Karpas-422 (cell line): ENCODE measurements around the gene DHDH. TPM values are rescaled to one million over a fixed set of nuclear protein-coding genes. Genes with fewer than 3 reads are reported as not detected.
A peak's percentile ranks its signal among the peaks of the same experiment; 100 is the strongest.

Experiments used
- DNase-seq: peaks from one replicate; pipeline ENCODE4 v3.0.0-alpha.2; 2015
- H2AFZ ChIP-seq: fragments of 200-600 bp; sonication (generic); 2 replicates; pipeline ENCODE4 v1.6.1; 2014; ENCODE audit warnings: antibody characterized with exemption, low read length, mixed read lengths
- H3K27ac ChIP-seq: fragments of 200-600 bp; sonication (generic); 2 replicates; pipeline ENCODE4 v1.5.1; 2014; ENCODE audit warnings: mild to moderate bottlenecking, low read length, moderate library complexity
- H3K27me3 ChIP-seq: fragments of 200-600 bp; sonication (generic); 2 replicates; pipeline ENCODE4 v1.6.1; 2014; ENCODE audit warnings: low read length, mixed read lengths
- H3K36me3 ChIP-seq: fragments of 200-600 bp; sonication (generic); 2 replicates; pipeline ENCODE4 v1.6.1; 2014; ENCODE audit warnings: low read length, mixed read lengths; ENCODE audit not compliant: insufficient read depth
- H3K4me1 ChIP-seq: fragments of 200-600 bp; sonication (generic); 2 replicates; pipeline ENCODE4 v1.6.1; 2014; ENCODE audit warnings: mild to moderate bottlenecking, low read length, mixed read lengths
- H3K4me2 ChIP-seq: fragments of 200-600 bp; sonication (generic); 2 replicates; pipeline ENCODE4 v1.6.1; 2014; ENCODE audit warnings: low read length, low read depth, mild to moderate bottlenecking; ENCODE audit not compliant: poor library complexity, severe bottlenecking
- H3K4me3 ChIP-seq: fragments of 200-600 bp; sonication (generic); 2 replicates; pipeline ENCODE4 v1.5.1; 2014; ENCODE audit warnings: mild to moderate bottlenecking, antibody characterized with exemption, low read length, mixed read lengths
- H3K79me2 ChIP-seq: fragments of 200-600 bp; sonication (generic); 2 replicates; pipeline ENCODE4 v1.6.1; 2014; ENCODE audit warnings: mild to moderate bottlenecking, low read length, mixed read lengths
- H3K9ac ChIP-seq: fragments of 200-600 bp; sonication (generic); 2 replicates; pipeline ENCODE4 v1.6.0; 2014; ENCODE audit warnings: low read length
- H3K9me2 ChIP-seq: fragments of 200-600 bp; sonication (generic), shearing (Covaris generic); replicated peaks from 2 replicates; pipeline ENCODE4 v1.6.0; 2014; ENCODE audit warnings: mild to moderate bottlenecking, low read length, moderate library complexity; ENCODE audit not compliant: insufficient read depth
- H3K9me3 ChIP-seq: fragments of 300-700, 200-600 bp; sonication (generic); 2 replicates; pipeline ENCODE4 v1.6.1; 2014; ENCODE audit warnings: low read length, mixed read lengths
- H4K20me1 ChIP-seq: fragments of 200-600 bp; sonication (generic); 2 replicates; pipeline ENCODE4 v1.6.1; 2014; ENCODE audit warnings: mild to moderate bottlenecking, antibody characterized with exemption, low read length, low read depth; ENCODE audit not compliant: insufficient read depth
- total RNA-seq: library from RNA; depleted of rRNA; stranded (reverse); fragments of >200 nt; shearing (Covaris generic); gene quantifications from 2 replicates; pipeline ENCODE4 v1.2.3, GENCODE V29; 2014; ENCODE audit warnings: low replicate concordance

The DHDH gene
- total RNA-seq, 1 experiment from 2014 or later = 3.3 TPM

GRCh38 chr19:48955308-48955958 lies 21.9 kb downstream of the DHDH start:
- Histone ChIP-seq H4K20me1 (no peaks in the 10 kb centered on the region; the same call in 1 of the 2 replicates), H3K27ac (peak overlapping the region; percentile 62), H3K79me2 (peaks cover 20% of the 10 kb centered on the region), H3K4me2 (peak overlapping the region; percentile 93), H2AFZ (no peak overlapping the region), H3K36me3 (peaks cover 10% of the 10 kb centered on the region; the same call in 1 of the 2 replicates), H3K9ac (peak overlapping the region; percentile 96), H3K27me3 (no peaks in the 10 kb centered on the region), H3K9me2 (no peaks in the 10 kb centered on the region), H3K4me3 (peak overlapping the region; percentile 90), H3K4me1 (peaks cover 14% of the 10 kb centered on the region), H3K9me3 (no peaks in the 10 kb centered on the region)
- peak; percentile 38 for DNase-seq

- Histone ChIP-seq H3K4me2 (no peak overlapping the region), H3K79me2 (peaks cover 20% of the 10 kb centered on the region), H4K20me1 (no peaks in the 10 kb centered on the region; the same call in 1 of the 2 replicates), H3K9me3 (no peaks in the 10 kb centered on the region), H2AFZ (no peak overlapping the region), H3K9ac (no peak overlapping the region), H3K27me3 (no peaks in the 10 kb centered on the region), H3K4me3 (no peak overlapping the region), H3K9me2 (no peaks in the 10 kb centered on the region), H3K36me3 (peaks cover 10% of the 10 kb centered on the region; the same call in 1 of the 2 replicates), H3K4me1 (peaks cover 29% of the 10 kb centered on the region), H3K27ac (no peak overlapping the region)
- no peak for DNase-seq
Measured at GRCh38 chr19:48958006-48958405, 24.5 kb downstream of the DHDH start.

- peak; percentile 66 for DNase-seq
- no peaks in the 10 kb centered on the region for H3K27me3 ChIP-seq
- H2AFZ ChIP-seq = no peak overlapping the region
- H3K4me1 ChIP-seq = peaks cover 41% of the 10 kb centered on the region
- no peaks in the 10 kb centered on the region; the same call in 1 of the 2 replicates for H4K20me1 ChIP-seq
- no peak overlapping the region for H3K4me3 ChIP-seq
- H3K9me3 ChIP-seq = no peaks in the 10 kb centered on the region
- H3K36me3 ChIP-seq = peaks cover 10% of the 10 kb centered on the region; the same call in 1 of the 2 replicates
- H3K4me2 ChIP-seq = no peak overlapping the region
- no peak overlapping the region for H3K9ac ChIP-seq
- H3K27ac ChIP-seq = no peak overlapping the region
- H3K79me2 ChIP-seq = peaks cover 20% of the 10 kb centered on the region
- no peaks in the 10 kb centered on the region for H3K9me2 ChIP-seq
Measured at GRCh38 chr19:48959341-48960239, 26.1 kb downstream of the DHDH start.

GRCh38 chr19:48961051-48961649 lies 27.7 kb downstream of the DHDH start:
- Histone ChIP-seq H3K27me3 (no peaks in the 10 kb centered on the region), H3K4me1 (peaks cover 37% of the 10 kb centered on the region), H3K36me3 (peaks cover 12% of the 10 kb centered on the region), H4K20me1 (peaks cover 9% of the 10 kb centered on the region), H3K27ac (no peak overlapping the region), H3K4me3 (no peak overlapping the region), H3K79me2 (peaks cover 15% of the 10 kb centered on the region), H3K9ac (no peak overlapping the region), H3K9me3 (no peaks in the 10 kb centered on the region), H3K4me2 (no peak overlapping the region), H3K9me2 (no peaks in the 10 kb centered on the region), H2AFZ (no peak overlapping the region)
- no peak for DNase-seq

- Histone ChIP-seq H3K9ac (peak overlapping the region; percentile 74), H2AFZ (no peak overlapping the region), H3K79me2 (peaks cover 15% of the 10 kb centered on the region), H3K9me2 (no peaks in the 10 kb centered on the region), H3K4me3 (no peak overlapping the region), H3K9me3 (no peaks in the 10 kb centered on the region), H4K20me1 (peaks cover 12% of the 10 kb centered on the region), H3K4me1 (peaks cover 41% of the 10 kb centered on the region), H3K27ac (peak overlapping the region; percentile 91), H3K36me3 (peaks cover 15% of the 10 kb centered on the region), H3K4me2 (peak overlapping the region; percentile 79), H3K27me3 (no peaks in the 10 kb centered on the region)
- no peak for DNase-seq
Measured at GRCh38 chr19:48961673-48962028, 28.2 kb downstream of the DHDH start.

- H3K4me3 ChIP-seq = peak overlapping the region; percentile 63; the same call in 1 of the 2 replicates
- peaks cover 12% of the 10 kb centered on the region for H3K79me2 ChIP-seq
- peak overlapping the region; percentile 79 for H3K4me2 ChIP-seq
- no peak overlapping the region; the same call in 1 of the 2 replicates for H2AFZ ChIP-seq
- no peaks in the 10 kb centered on the region for H3K27me3 ChIP-seq
- H3K27ac ChIP-seq = peak overlapping the region; percentile 91
- peak overlapping the region; percentile 74 for H3K9ac ChIP-seq
- no peaks in the 10 kb centered on the region for H3K9me2 ChIP-seq
- H3K9me3 ChIP-seq = no peaks in the 10 kb centered on the region
- H4K20me1 ChIP-seq = peaks cover 12% of the 10 kb centered on the region
- H3K4me1 ChIP-seq = peaks cover 47% of the 10 kb centered on the region
- DNase-seq = peak; percentile 92
- H3K36me3 ChIP-seq = peaks cover 19% of the 10 kb centered on the region
Measured at GRCh38 chr19:48962029-48962848, 28.7 kb downstream of the DHDH start.

GRCh38 chr19:48962849-48963165 lies 29.3 kb downstream of the DHDH start:
- peak overlapping the region; percentile 63; the same call in 1 of the 2 replicates for H3K4me3 ChIP-seq
- H2AFZ ChIP-seq = no peak overlapping the region
- peak overlapping the region; percentile 79 for H3K4me2 ChIP-seq
- no peaks in the 10 kb centered on the region for H3K27me3 ChIP-seq
- H3K79me2 ChIP-seq = peaks cover 12% of the 10 kb centered on the region
- no peak for DNase-seq
- H3K9ac ChIP-seq = peak overlapping the region; percentile 74
- peaks cover 12% of the 10 kb centered on the region for H4K20me1 ChIP-seq
- no peaks in the 10 kb centered on the region for H3K9me2 ChIP-seq
- H3K36me3 ChIP-seq = peaks cover 15% of the 10 kb centered on the region
- H3K9me3 ChIP-seq = no peaks in the 10 kb centered on the region
- peak overlapping the region; percentile 91 for H3K27ac ChIP-seq
- H3K4me1 ChIP-seq = peaks cover 52% of the 10 kb centered on the region
